OCI-LY3 (cell line): Measurements from ENCODE around the gene PRELID1.

ENCODE experiments used
- H2AFZ ChIP-seq: fragments of 200-600, 300-600 bp; shearing (Covaris generic); 2 replicates; pipeline ENCODE4 v1.6.0; 2014; ENCODE audit warnings: antibody characterized with exemption, low read depth, low read length
- H3K27ac ChIP-seq: fragments of 200-600, 300-600 bp; sonication (generic); 2 replicates; pipeline ENCODE4 v1.5.1; 2014; ENCODE audit warnings: mild to moderate bottlenecking, low read length, moderate library complexity, mixed read lengths
- H3K27me3 ChIP-seq: fragments of 200-600, 300-600 bp; sonication (generic); 2 replicates; pipeline ENCODE4 v1.6.1; 2014; ENCODE audit warnings: low read depth, low read length, mixed read lengths
- H3K36me3 ChIP-seq: fragments of 200-600, 300-600 bp; sonication (generic); replicated peaks from 2 replicates; pipeline ENCODE3; 2014; ENCODE audit warnings: low read depth, low read length, mixed read lengths
- H3K4me1 ChIP-seq: fragments of 300-600, 200-600 bp; sonication (generic); 2 replicates; pipeline ENCODE4 v1.6.1; 2014; ENCODE audit warnings: low read length, mixed read lengths
- H3K4me2 ChIP-seq: fragments of 200-600, 300-600 bp; sonication (generic); 2 replicates; pipeline ENCODE4 v1.6.1; 2014; ENCODE audit warnings: low read length, mixed read lengths
- H3K4me3 ChIP-seq: fragments of 300-600, 200-600 bp; sonication (generic); 2 replicates; pipeline ENCODE4 v1.5.1; 2014; ENCODE audit warnings: antibody characterized with exemption, mild to moderate bottlenecking, low read length, moderate library complexity
- H3K79me2 ChIP-seq: fragments of 300-600, 200-600 bp; shearing (Covaris generic); 2 replicates; pipeline ENCODE4 v1.6.1; 2014; ENCODE audit warnings: mild to moderate bottlenecking, low read length, mixed read lengths
- H3K9ac ChIP-seq: fragments of 300-600, 200-600 bp; shearing (Covaris generic); 2 replicates; pipeline ENCODE4 v1.6.0; 2014; ENCODE audit warnings: mild to moderate bottlenecking, low read length, moderate library complexity
- H3K9me3 ChIP-seq: fragments of 200-600, 300-600 bp; shearing (Covaris generic); 2 replicates; pipeline ENCODE4 v1.6.1; 2014; ENCODE audit warnings: low read length, mixed read lengths; ENCODE audit not compliant: insufficient read depth
- H4K20me1 ChIP-seq: fragments of 200-600, 300-600 bp; sonication (generic); 2 replicates; pipeline ENCODE4 v1.6.1; 2016; ENCODE audit warnings: low read length, mixed read lengths; ENCODE audit not compliant: insufficient read depth
- CTCF ChIP-seq: fragments of 200-600, 300-600 bp; sonication (generic); IDR thresholded peaks from 2 replicates; pipeline ENCODE4 v1.5.1; 2014; ENCODE audit warnings: antibody characterized with exemption, low read length, low read depth
- EZH2phosphoT487 ChIP-seq: fragments of 200-600 bp; shearing (Covaris generic); IDR thresholded peaks from 2 replicates; pipeline ENCODE4 v1.6.1; 2018; ENCODE audit warnings: antibody characterized with exemption, mixed run types, low read depth

PRELID1 gene

GRCh38 chr5:177328545-177329231 is 25.1 kb downstream of the PRELID1 start:
- no peaks in the 10 kb centered on the region for H3K27me3 ChIP-seq
- H3K9me3 ChIP-seq: no peaks in the 10 kb centered on the region
- H3K4me1 ChIP-seq: no peaks in the 10 kb centered on the region
- no peak overlapping the region for H3K27ac ChIP-seq
- H3K36me3 ChIP-seq: peaks cover 14% of the 10 kb centered on the region
- H3K4me3 ChIP-seq: no peak overlapping the region
- no peaks in the 10 kb centered on the region for H4K20me1 ChIP-seq
- H3K4me2 ChIP-seq: no peak overlapping the region
- no peak overlapping the region for H3K9ac ChIP-seq
- TF ChIP-seq EZH2phosphoT487 (no peak), CTCF (no peak)
- no peak overlapping the region for H2AFZ ChIP-seq
- H3K79me2 ChIP-seq: no peaks in the 10 kb centered on the region

GRCh38 chr5:177329883-177330282 is 26.3 kb downstream of the PRELID1 start:
- Histone ChIP-seq H3K27ac (no peak overlapping the region), H3K4me1 (no peaks in the 10 kb centered on the region), H2AFZ (no peak overlapping the region), H3K36me3 (peaks cover 26% of the 10 kb centered on the region), H3K4me2 (no peak overlapping the region), H3K9me3 (no peaks in the 10 kb centered on the region), H3K79me2 (no peaks in the 10 kb centered on the region), H3K9ac (no peak overlapping the region), H3K4me3 (no peak overlapping the region), H4K20me1 (no peaks in the 10 kb centered on the region), H3K27me3 (no peaks in the 10 kb centered on the region)
- no peak for TF ChIP-seq EZH2phosphoT487
- TF ChIP-seq CTCF: no peak

DNA sequence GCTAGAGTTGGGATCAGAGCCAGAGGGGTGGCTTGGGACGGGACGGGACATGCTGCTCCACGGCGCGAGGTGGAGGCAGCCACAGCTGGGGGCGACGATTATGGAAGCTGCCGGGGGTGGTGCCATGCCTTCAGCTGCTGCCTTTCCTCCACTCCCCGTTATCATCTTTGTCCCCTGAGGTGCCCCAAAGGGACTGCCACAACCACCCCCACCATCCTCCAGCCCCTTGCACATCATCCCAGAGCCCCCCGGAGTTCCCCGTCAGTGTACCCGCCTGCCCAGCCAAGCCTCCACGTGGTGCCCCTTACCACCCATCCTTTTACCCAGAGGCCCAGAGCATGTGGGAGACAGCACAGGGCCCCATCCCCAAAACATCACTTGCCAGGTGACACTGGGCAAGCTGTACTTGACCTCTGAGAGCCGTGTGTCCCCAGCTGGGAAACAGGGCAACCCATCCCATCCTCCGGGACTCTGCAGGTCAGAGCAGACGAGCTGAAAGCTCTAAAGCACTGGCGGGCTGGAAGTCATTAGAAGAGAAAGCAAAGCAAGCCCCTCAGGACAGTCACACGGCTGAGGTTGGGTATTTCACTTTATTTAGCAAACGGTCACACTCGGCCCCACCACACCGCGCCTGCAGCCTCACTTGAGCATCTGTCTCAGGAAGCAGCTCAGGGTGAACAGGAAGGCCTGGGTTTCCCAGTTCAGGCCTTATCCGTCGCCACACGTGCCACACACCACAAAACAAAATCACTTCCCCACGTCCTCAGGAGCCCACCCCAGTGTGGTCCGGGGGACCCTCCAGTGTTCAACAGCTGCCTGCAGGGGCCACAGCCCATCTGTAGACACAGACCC is 27.6 kb downstream of the PRELID1 start:
- Histone ChIP-seq H3K27me3 (no peaks in the 10 kb centered on the region), H2AFZ (no peak overlapping the region), H3K36me3 (peaks cover 36% of the 10 kb centered on the region), H3K9me3 (no peaks in the 10 kb centered on the region), H3K4me3 (no peak overlapping the region), H3K9ac (no peak overlapping the region), H3K4me1 (no peaks in the 10 kb centered on the region), H3K79me2 (no peaks in the 10 kb centered on the region), H3K4me2 (no peak overlapping the region), H3K27ac (no peak overlapping the region), H4K20me1 (no peaks in the 10 kb centered on the region)
- TF ChIP-seq EZH2phosphoT487: no peak
- TF ChIP-seq CTCF: no peak

DNA sequence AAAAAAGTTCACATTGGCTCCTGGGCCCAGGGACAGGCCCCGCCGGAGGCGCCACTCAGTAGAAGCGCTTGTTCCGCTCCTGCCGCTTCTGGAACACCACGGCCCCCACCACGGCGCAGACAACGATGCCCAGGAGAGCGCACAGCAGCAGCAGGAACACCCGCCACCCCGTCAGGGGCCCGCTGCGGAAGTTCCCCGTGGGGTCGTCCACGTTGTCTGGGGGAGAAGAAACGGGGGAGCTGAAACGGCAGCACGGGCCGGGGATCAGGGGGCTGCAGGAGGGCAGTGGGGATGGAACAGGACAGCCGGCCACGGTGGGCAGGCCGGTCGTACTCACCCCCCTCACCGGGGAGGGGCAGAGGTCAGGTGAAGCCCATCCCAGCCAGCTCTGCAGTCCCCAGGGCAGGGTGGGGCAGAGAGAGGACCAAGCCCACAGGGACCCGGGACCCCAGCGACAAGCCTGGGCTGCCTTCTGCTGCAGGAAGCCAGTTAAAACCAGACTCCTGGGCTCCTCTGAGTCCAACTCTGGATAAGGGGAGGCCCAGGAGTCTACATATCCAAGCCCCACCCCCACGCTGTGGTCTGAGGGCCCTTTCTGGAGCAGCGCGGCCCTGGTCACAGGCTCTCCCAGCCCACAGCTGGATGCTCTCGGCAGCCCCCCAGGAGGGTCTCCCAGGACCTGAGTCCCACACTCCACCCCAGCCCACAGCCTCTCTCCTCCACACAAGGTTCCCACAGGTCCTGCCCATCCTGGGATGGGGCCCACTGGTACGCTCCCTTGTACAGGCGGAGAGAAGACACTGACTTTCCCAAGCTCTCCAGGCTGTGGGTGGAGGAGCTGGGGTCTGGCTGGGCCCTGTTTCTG is 28.7 kb downstream of the PRELID1 start:
- Histone ChIP-seq H4K20me1 (no peaks in the 10 kb centered on the region), H3K36me3 (peaks cover 42% of the 10 kb centered on the region), H3K9me3 (no peaks in the 10 kb centered on the region), H2AFZ (no peak overlapping the region), H3K27ac (no peak overlapping the region), H3K4me3 (no peak overlapping the region), H3K4me1 (no peaks in the 10 kb centered on the region), H3K9ac (no peak overlapping the region), H3K79me2 (no peaks in the 10 kb centered on the region), H3K4me2 (no peak overlapping the region), H3K27me3 (no peaks in the 10 kb centered on the region)
- no peak for TF ChIP-seq EZH2phosphoT487
- TF ChIP-seq CTCF: no peak
